Activated CD4-positive, alpha-beta T cell treated with anti-CD3 and anti-CD28 coated beads, Interleukin-2, amount 10 ng/mL, durations not matched to agents 24 days and 14 days (primary cell): ENCODE results near the gene ABAT. TPM values are rescaled to one million over a fixed set of nuclear protein-coding genes. Genes with fewer than 3 reads are reported as not detected.
A peak's percentile ranks its signal among the peaks of the same experiment; 100 is the strongest.

ENCODE experiments used
- DNase-seq: peaks from one replicate; pipeline ENCODE4 v3.0.0; 2022
- H3K27ac Mint-ChIP-seq: one replicate; pipeline ENCODE4 v1.8.0; 2022; ENCODE audit warnings: mild to moderate bottlenecking, mixed read lengths
- H3K27me3 Mint-ChIP-seq: one replicate; pipeline ENCODE4 v1.8.0; 2022; ENCODE audit warnings: mixed read lengths
- H3K36me3 Mint-ChIP-seq: one replicate; pipeline ENCODE4 v1.8.0; 2022; ENCODE audit warnings: low read depth, mild to moderate bottlenecking, mixed read lengths
- H3K4me1 Mint-ChIP-seq: one replicate; pipeline ENCODE4 v1.8.0; 2021; ENCODE audit warnings: mixed read lengths
- H3K4me3 Mint-ChIP-seq: one replicate; pipeline ENCODE4 v1.8.0; 2022; ENCODE audit warnings: mild to moderate bottlenecking, moderate library complexity, mixed read lengths
- H3K9me3 Mint-ChIP-seq: one replicate; pipeline ENCODE4 v1.8.0; 2021; ENCODE audit warnings: mixed read lengths
- intact Hi-C: fragments of 100-400 bp; cut with micrococcal nuclease; formaldehyde crosslinking; loops from one replicate; pipeline ENCODE4 v1.15.1; 2023
- total RNA-seq: library from RNA; stranded (reverse); gene quantifications from 2 replicates; pipeline ENCODE4 v1.2.3, GENCODE V29; 2022

Gene ABAT
- total RNA-seq, 1 donor from 2014 or later, result 5.9 TPM

- intact Hi-C loops, result no loop called here
- H3K36me3 Mint-ChIP-seq, result peaks cover 72% of the 10 kb centered on the region
- no peak for DNase-seq
Measured at GRCh38 chr16:8812162-8812843, 137.9 kb downstream of the ABAT start.

GRCh38 chr16:8814095-8814806 lies 139.8 kb downstream of the ABAT start:
- Mint-ChIP-seq H3K4me1 (peaks cover 22% of the 10 kb centered on the region), H3K36me3 (peaks cover 70% of the 10 kb centered on the region), H3K4me3 (no peak overlapping the region), H3K9me3 (no peaks in the 10 kb centered on the region), H3K27ac (peak overlapping the region; percentile 58), H3K27me3 (no peaks in the 10 kb centered on the region)
- intact Hi-C loops, result no loop called here
- no peak for DNase-seq

More at GRCh38 chr16:8812162-8812843, 137.9 kb downstream of the ABAT start:
- H3K9me3 Mint-ChIP-seq, result no peaks in the 10 kb centered on the region
- no peak overlapping the region for H3K27ac Mint-ChIP-seq
- H3K27me3 Mint-ChIP-seq, result no peaks in the 10 kb centered on the region
- H3K4me3 Mint-ChIP-seq, result no peak overlapping the region
- H3K4me1 Mint-ChIP-seq, result peaks cover 19% of the 10 kb centered on the region

DNA sequence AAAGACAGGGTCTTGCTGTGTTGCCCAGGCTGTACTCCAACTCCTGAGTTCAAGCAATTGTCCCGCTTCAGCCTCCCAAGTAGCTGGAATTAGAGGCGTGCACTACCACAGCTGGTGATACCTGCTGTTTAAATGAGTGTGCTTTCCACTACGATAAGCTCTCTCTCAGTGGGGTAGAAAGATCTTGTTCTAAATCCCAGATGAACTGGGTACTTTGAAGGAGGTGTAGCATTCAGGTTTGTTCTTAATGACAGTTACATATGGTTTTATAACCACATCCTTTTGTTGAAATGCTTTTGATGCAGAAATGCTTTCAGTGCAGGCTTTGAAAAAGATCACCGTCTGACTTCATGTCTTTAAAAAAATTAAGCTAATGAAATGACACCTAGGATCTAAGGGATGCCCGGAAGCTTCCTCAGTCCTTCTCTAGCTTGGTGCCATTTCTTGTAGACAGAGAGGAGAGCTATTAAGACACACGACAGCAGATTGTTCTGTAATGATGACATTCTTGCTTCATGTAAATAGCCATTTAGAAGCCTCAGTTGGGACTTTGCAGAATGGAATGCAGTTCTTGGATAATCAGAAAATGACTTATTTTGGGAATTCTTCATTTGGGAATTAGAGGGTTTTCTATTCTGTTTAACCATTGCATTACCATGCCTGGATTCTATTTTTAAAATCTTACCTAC lies 142.7 kb downstream of the ABAT start:
- no peaks in the 10 kb centered on the region for H3K27me3 Mint-ChIP-seq
- peak overlapping the region; percentile 71 for H3K27ac Mint-ChIP-seq
- peaks cover 26% of the 10 kb centered on the region for H3K4me1 Mint-ChIP-seq
- no peaks in the 10 kb centered on the region for H3K9me3 Mint-ChIP-seq
- intact Hi-C loops, result no loop called here
- peak; percentile 67 for DNase-seq
- peak overlapping the region; percentile 38 for H3K4me3 Mint-ChIP-seq
- H3K36me3 Mint-ChIP-seq, result peaks cover 74% of the 10 kb centered on the region

DNA sequence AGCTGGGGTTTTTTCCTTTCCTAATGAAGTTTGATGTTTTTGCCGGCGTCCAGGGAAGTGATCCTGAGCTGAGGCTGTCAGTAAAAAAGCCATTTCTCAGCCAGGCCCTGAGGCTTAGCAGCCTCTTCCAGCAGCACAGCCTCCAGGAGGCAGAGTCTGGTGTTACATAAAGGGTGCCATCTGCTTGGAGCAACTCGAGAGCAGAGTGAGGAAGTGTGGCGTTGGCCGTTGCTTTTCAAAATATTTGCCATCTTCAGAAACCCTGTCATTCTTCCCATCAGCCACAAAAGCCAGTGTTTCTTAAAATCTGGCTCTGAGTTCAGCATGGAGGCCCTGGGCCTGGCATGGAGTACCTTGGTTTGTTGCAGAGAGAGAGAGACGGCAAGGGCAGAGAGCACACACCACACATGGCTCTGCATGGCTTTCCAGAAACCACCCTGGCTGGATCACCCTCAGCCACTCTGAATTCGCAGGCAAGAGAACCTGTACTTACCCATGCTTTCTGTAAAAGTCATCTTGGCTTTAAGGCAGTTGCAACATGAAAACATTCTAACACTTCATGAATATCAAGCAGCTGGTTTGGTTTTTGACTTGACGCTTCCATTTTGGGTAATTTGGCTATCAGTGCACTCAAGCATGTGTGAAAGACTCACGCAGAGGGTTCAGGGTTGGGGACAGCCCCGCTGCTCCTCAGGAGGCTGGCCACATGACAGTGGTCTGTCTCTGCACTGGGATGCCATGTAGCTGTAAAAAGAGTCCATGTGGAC lies 144.3 kb downstream of the ABAT start:
- H3K27ac Mint-ChIP-seq, result peak overlapping the region; percentile 11

DNA sequence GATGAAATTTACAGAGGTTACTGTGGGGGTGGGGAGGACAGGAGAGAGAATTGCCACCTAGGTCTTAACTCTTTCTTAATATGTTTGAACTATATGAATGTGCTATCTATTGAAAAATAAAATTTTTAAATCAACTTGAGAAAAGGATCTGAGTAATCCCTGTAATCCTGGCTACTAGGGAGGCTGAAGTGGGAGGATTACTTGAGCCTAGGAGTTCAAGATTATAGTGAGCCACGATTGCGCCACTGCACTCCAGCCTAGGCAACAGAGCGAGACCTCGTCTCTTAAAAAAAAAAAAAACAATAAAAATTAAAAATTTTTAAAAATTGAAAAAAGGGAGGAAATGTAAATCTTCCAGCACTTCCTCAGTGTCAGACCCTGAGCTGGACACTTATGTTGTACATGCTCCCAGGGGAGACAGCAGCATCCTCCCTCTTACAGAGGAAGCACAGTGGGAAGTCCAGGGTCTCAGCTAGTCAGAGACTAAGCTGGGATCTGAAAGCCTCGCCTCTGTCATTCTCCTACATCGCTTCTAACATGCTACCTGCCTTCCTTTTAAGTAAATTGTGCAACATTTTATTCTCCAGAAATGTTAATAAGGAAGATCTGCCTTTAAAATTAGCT lies 145.1 kb downstream of the ABAT start:
- intact Hi-C loops, result loop anchor here (2.0 kb wide), 1 partner anchor 61 kb away; no protein-coding TSS in a partner anchor
- peaks cover 22% of the 10 kb centered on the region for H3K4me1 Mint-ChIP-seq
- no peaks in the 10 kb centered on the region for H3K27me3 Mint-ChIP-seq
- H3K27ac Mint-ChIP-seq, result no peak overlapping the region
- no peak overlapping the region for H3K4me3 Mint-ChIP-seq
- DNase-seq, result no peak
- H3K9me3 Mint-ChIP-seq, result no peaks in the 10 kb centered on the region
- peaks cover 64% of the 10 kb centered on the region for H3K36me3 Mint-ChIP-seq

More for the DNA sequence above, 144.3 kb downstream of the ABAT start:
- DNase-seq, result no peak
- intact Hi-C loops, result no loop called here
- peaks cover 68% of the 10 kb centered on the region for H3K36me3 Mint-ChIP-seq
- no peak overlapping the region for H3K4me3 Mint-ChIP-seq
- H3K9me3 Mint-ChIP-seq, result no peaks in the 10 kb centered on the region
- H3K4me1 Mint-ChIP-seq, result peaks cover 25% of the 10 kb centered on the region
- no peaks in the 10 kb centered on the region for H3K27me3 Mint-ChIP-seq

GRCh38 chr16:8822403-8822802 lies 148.0 kb downstream of the ABAT start:
- peaks cover 53% of the 10 kb centered on the region for H3K36me3 Mint-ChIP-seq
- H3K27ac Mint-ChIP-seq, result no peak overlapping the region
- intact Hi-C loops, result no loop called here

GRCh38 chr16:8826278-8826879 lies 152.0 kb downstream of the ABAT start:
- DNase-seq, result no peak
- no peak overlapping the region for H3K4me3 Mint-ChIP-seq
- H3K27ac Mint-ChIP-seq, result no peak overlapping the region
- intact Hi-C loops, result no loop called here
- peaks cover 54% of the 10 kb centered on the region for H3K36me3 Mint-ChIP-seq
- H3K27me3 Mint-ChIP-seq, result no peaks in the 10 kb centered on the region
- peaks cover 11% of the 10 kb centered on the region for H3K4me1 Mint-ChIP-seq
- no peaks in the 10 kb centered on the region for H3K9me3 Mint-ChIP-seq

More at GRCh38 chr16:8822403-8822802, 148.0 kb downstream of the ABAT start:
- H3K9me3 Mint-ChIP-seq, result no peaks in the 10 kb centered on the region
- DNase-seq, result no peak
- H3K4me1 Mint-ChIP-seq, result peaks cover 11% of the 10 kb centered on the region
- H3K27me3 Mint-ChIP-seq, result no peaks in the 10 kb centered on the region
- H3K4me3 Mint-ChIP-seq, result no peak overlapping the region

DNA sequence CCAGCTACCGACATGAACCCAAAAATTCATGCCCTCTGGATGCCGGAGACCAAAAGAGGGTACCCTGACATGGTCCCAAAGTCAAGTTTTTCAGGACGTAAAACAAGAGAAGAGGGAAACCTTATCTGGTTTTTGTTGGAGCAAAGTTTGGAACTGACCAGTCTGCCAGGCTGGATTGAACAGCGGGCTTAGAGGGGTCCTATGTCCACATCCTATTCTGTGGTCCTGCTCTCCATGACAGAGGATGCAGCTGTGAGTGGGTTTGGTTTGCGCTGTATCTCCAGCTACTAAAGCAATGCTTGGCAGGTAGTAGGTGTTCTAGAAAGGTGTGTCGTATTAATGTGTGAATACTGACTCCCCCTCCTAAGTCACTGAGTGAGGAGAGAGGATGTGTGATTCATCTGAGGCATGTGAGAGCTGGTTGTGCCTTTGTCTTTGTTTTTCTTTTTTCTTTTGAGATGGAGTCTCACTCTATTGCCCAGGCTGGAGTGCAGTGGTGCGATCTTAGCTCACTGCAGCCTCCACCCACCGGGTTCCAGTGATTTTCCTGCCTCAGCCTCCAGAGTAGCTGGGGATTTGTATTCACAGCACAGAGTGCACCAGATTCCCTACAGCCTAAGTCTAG lies 154.2 kb downstream of the ABAT start:
- Mint-ChIP-seq H3K4me3 (no peak overlapping the region), H3K4me1 (peaks cover 12% of the 10 kb centered on the region), H3K27me3 (no peaks in the 10 kb centered on the region), H3K36me3 (peaks cover 50% of the 10 kb centered on the region), H3K9me3 (no peaks in the 10 kb centered on the region), H3K27ac (no peak overlapping the region)
- no peak for DNase-seq
- intact Hi-C loops, result no loop called here

DNA sequence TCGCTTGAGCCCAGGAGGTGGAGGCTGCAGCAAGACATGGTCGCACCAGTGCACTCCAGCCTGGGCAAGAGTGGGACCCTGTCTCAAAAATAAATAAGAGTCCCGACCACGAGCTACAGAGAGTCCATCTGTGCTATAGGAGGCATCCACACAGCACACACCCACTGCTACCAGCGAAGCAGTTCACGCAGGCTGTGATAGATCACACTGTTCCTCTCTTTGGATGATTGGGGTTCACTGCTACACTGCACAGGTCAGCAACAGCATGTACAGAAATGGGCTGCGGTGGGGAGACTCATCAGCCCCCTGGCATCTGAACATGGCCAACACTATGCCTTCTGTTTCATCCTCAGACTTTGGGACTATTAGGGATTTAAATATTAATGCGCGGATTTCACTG lies 157.0 kb downstream of the ABAT start:
- no peaks in the 10 kb centered on the region for H3K27me3 Mint-ChIP-seq
- no peak overlapping the region for H3K27ac Mint-ChIP-seq
- H3K4me3 Mint-ChIP-seq, result no peak overlapping the region
- intact Hi-C loops, result no loop called here
- H3K36me3 Mint-ChIP-seq, result peaks cover 42% of the 10 kb centered on the region
- H3K4me1 Mint-ChIP-seq, result peaks cover 14% of the 10 kb centered on the region
- no peak for DNase-seq
- H3K9me3 Mint-ChIP-seq, result no peaks in the 10 kb centered on the region

- H3K27ac Mint-ChIP-seq, result no peak overlapping the region
- H3K4me1 Mint-ChIP-seq, result peaks cover 12% of the 10 kb centered on the region
- H3K9me3 Mint-ChIP-seq, result no peaks in the 10 kb centered on the region
- no peak for DNase-seq
- peaks cover 40% of the 10 kb centered on the region for H3K36me3 Mint-ChIP-seq
- no peak overlapping the region for H3K4me3 Mint-ChIP-seq
- intact Hi-C loops, result no loop called here
- no peaks in the 10 kb centered on the region for H3K27me3 Mint-ChIP-seq
Measured at GRCh38 chr16:8831871-8832716, 157.7 kb downstream of the ABAT start.

DNA sequence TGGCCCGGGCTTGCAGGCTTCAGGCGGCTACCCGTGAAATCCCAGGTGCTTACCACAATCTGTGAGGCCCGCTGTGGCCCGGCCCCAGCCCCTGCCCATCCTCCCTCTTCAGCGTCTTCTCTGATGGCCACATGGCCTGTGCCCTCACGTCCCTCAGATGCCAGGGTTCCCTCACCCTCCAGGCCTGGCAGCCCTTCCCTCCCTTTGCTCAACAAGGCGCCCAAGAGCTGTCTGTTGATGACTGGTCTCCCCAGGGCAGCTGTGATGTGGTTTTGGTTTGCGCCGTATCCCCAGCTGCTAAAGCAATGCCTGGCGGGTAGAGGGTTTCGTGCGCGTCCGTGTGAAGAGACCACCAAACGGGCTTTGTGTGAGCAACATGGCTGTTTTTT lies 158.3 kb downstream of the ABAT start:
- no peak for DNase-seq
- H3K4me3 Mint-ChIP-seq, result no peak overlapping the region
- no peaks in the 10 kb centered on the region for H3K9me3 Mint-ChIP-seq
- H3K36me3 Mint-ChIP-seq, result peaks cover 39% of the 10 kb centered on the region
- intact Hi-C loops, result no loop called here
- no peaks in the 10 kb centered on the region for H3K27me3 Mint-ChIP-seq
- peaks cover 12% of the 10 kb centered on the region for H3K4me1 Mint-ChIP-seq
- no peak overlapping the region for H3K27ac Mint-ChIP-seq
